ENCODE results near the gene CATSPERZ. TPM values are rescaled to one million over a fixed set of nuclear protein-coding genes. Genes with fewer than 3 reads are reported as not detected.
A peak's percentile ranks its signal among the peaks of the same experiment; 100 is the strongest.

Gene CATSPERZ
- total RNA-seq, 1 donor from 2014 or later, result not detected

- no peaks in the 10 kb centered on the region for H3K36me3 Mint-ChIP-seq
- no peak overlapping the region for H3K27ac Mint-ChIP-seq
Observed at GRCh38 chr11:64296236-64296635, 3.9 kb upstream of the CATSPERZ start.

GRCh38 chr11:64296830-64297698 is 3.1 kb upstream of the CATSPERZ start:
- Mint-ChIP-seq H3K9me3 (no peaks in the 10 kb centered on the region), H3K27me3 (ENCODE audit: low read depth) (peaks cover 95% of the 10 kb centered on the region), H3K27ac (no peak overlapping the region), H3K4me1 (peaks cover 13% of the 10 kb centered on the region), H3K36me3 (no peaks in the 10 kb centered on the region), H3K4me3 (no peak overlapping the region)
- no peak for TF ChIP-seq CTCF (IDR thresholded peaks at IDR 0.05; ENCODE audit: unreplicated experiment)
- no peak for DNase-seq (ENCODE audit: low spot score in 2 of 2, unreplicated experiment in 2 of 2)

More at GRCh38 chr11:64296236-64296635, 3.9 kb upstream of the CATSPERZ start:
- Mint-ChIP-seq H3K9me3 (no peaks in the 10 kb centered on the region), H3K27me3 (ENCODE audit: low read depth) (peaks cover 92% of the 10 kb centered on the region), H3K4me3 (no peak overlapping the region), H3K4me1 (peaks cover 13% of the 10 kb centered on the region)
- TF ChIP-seq CTCF (IDR thresholded peaks at IDR 0.05; ENCODE audit: unreplicated experiment), result no peak
- no peak for DNase-seq (ENCODE audit: low spot score in 2 of 2, unreplicated experiment in 2 of 2)

DNA sequence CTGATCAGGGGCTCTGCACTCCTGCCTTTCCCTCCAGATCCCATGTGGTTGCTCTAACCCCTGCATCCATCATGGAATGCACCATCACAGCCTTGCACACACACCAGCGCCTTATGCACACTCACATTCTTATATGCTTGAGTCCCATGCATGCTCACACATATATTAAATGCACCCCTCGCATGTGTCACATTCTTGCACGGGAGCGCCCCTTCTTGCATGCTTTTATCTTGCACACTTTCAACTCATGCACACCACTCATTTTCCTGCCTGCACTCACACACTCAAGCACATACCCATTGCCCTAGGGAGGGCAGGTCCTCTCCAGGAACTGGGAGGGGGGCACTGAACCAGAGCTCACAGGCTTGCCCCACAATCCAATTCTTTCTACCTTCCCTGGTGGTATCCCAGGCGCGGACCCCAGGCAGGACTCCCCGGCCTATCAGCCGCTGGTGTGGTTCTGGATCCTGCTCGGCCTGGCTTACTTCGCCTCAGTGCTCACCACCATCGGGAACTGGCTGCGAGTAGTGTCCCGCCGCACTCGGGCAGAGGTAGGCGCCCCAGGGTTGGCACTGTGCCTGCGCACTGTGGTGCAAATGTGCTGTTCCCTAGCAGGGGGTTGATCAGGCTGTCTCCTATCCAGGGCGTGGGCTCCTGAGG is 2.3 kb upstream of the CATSPERZ start:
- Mint-ChIP-seq H3K27ac (no peak overlapping the region), H3K4me3 (no peak overlapping the region), H3K4me1 (peaks cover 11% of the 10 kb centered on the region), H3K27me3 (ENCODE audit: low read depth) (peaks cover 92% of the 10 kb centered on the region), H3K9me3 (no peaks in the 10 kb centered on the region), H3K36me3 (no peaks in the 10 kb centered on the region)
- DNase-seq (ENCODE audit: low spot score in 2 of 2, unreplicated experiment in 2 of 2), result no peak
- TF ChIP-seq CTCF (IDR thresholded peaks at IDR 0.05; ENCODE audit: unreplicated experiment), result no peak

- no peak for TF ChIP-seq CTCF (IDR thresholded peaks at IDR 0.05; ENCODE audit: unreplicated experiment)
- Mint-ChIP-seq H3K36me3 (no peaks in the 10 kb centered on the region), H3K4me1 (peaks cover 12% of the 10 kb centered on the region), H3K27ac (no peak overlapping the region), H3K4me3 (peak overlapping the region; percentile 46), H3K27me3 (ENCODE audit: low read depth) (peaks cover 81% of the 10 kb centered on the region), H3K9me3 (no peaks in the 10 kb centered on the region)
- DNase-seq (ENCODE audit: low spot score in 2 of 2, unreplicated experiment in 2 of 2), result peak in 1 of 2 experiments; percentile 45
Observed at GRCh38 chr11:64298966-64299846, 952 bp upstream of the CATSPERZ start.
